ENCODE results near the gene ZNF362. TPM values are rescaled to one million over a fixed set of nuclear protein-coding genes. Genes with fewer than 3 reads are reported as not detected.

Gene ZNF362
- total RNA-seq, 1 experiment from 2014 or later: 11.1 TPM

- Histone ChIP-seq H3K9me2 (ENCODE audit: insufficient read depth) (no peaks in the 10 kb centered on the region), H3K27me3 (ENCODE audit: insufficient read depth, low read length) (no peaks in the 10 kb centered on the region), H3K27ac (ENCODE audit: low read depth, low read length) (no peak overlapping the region), H3K4me3 (replicated peaks in 1 of 2; ENCODE audit: low read depth in 1 of 2, low read length in 2 of 2) (no peak overlapping the region), H4K20me1 (ENCODE audit: insufficient read depth) (no peaks in the 10 kb centered on the region), H2AFZ (ENCODE audit: low read depth, low read length, poor library complexity, severe bottlenecking) (no peak overlapping the region), H3K4me1 (ENCODE audit: control insufficient read depth in 1 of 2, insufficient read depth in 2 of 2, low read length in 2 of 2) (no peaks in the 10 kb centered on the region), H3K9me3 (ENCODE audit: control insufficient read depth in 1 of 2, insufficient read depth in 1 of 2, low read depth in 1 of 2, low read length in 2 of 2) (0 out of 4 replicates have a peak, but pooled peaks cover 0 to 3% of the 10 kb centered on the region in 2 experiments), H3K9ac (ENCODE audit: low read length) (no peak overlapping the region), H3K79me2 (ENCODE audit: insufficient read depth, low read length) (no peaks in the 10 kb centered on the region), H3K36me3 (ENCODE audit: control insufficient read depth in 1 of 2, insufficient read depth in 2 of 2, low read length in 2 of 2) (no peaks in the 10 kb centered on the region), H3K4me2 (ENCODE audit: low read length) (no peak overlapping the region)
- intact Hi-C loops (cut with micrococcal nuclease): no loop called here
- TF ChIP-seq CEBPB (IDR thresholded peaks at IDR 0.05; ENCODE audit: low read depth) (no peak), ELF1 (IDR thresholded peaks at IDR 0.05; ENCODE audit: borderline replicate concordance, low read depth) (no peak)
- DNase-seq (ENCODE audit: low read depth, low spot score) (no peak), ATAC-seq (no peak)
- ChIA-PET CTCF (no interaction called here), POLR2A (no interaction called here), RAD21 (ENCODE audit: low non-redundant PET in 1 of 2, low total read pairs in 2 of 2, uncharacterized antibody in 2 of 2, unreplicated experiment in 2 of 2) (no interaction called here)
- BruUV-seq (replicated peaks): no TSS peak
These were observed 27.3 kb upstream of the ZNF362 start for GRCh38 chr1:33228935-33229487.

- no peaks in the 10 kb centered on the region for H3K9me2 ChIP-seq (ENCODE audit: insufficient read depth)
- RAD21 ChIA-PET (ENCODE audit: low non-redundant PET in 1 of 2, low total read pairs in 2 of 2, uncharacterized antibody in 2 of 2, unreplicated experiment in 2 of 2): no interaction called here
- POLR2A ChIA-PET: no interaction called here
- no peak for ATAC-seq
- no peaks in the 10 kb centered on the region for H4K20me1 ChIP-seq (ENCODE audit: insufficient read depth)
- H3K79me2 ChIP-seq (ENCODE audit: insufficient read depth, low read length): no peaks in the 10 kb centered on the region
- no peak overlapping the region for H3K27ac ChIP-seq (ENCODE audit: low read depth, low read length)
- H3K9ac ChIP-seq (ENCODE audit: low read length): no peak overlapping the region
- H3K4me2 ChIP-seq (ENCODE audit: low read length): no peak overlapping the region
- no peak for TF ChIP-seq ATF3 (IDR thresholded peaks at IDR 0.05)
- TF ChIP-seq EZH2phosphoT487 (IDR thresholded peaks at IDR 0.05; ENCODE audit: borderline replicate concordance): no peak
- no peak for TF ChIP-seq POLR2AphosphoS5 (IDR thresholded peaks at IDR 0.05; ENCODE audit: low read depth, low read length)
- no peak for TF ChIP-seq JUND (IDR thresholded peaks at IDR 0.05)
- no peak for TF ChIP-seq POLR2A (IDR thresholded peaks at IDR 0.05; ENCODE audit: borderline replicate concordance, extremely low read depth, insufficient read depth, insufficient read length)
- H3K36me3 ChIP-seq (ENCODE audit: control insufficient read depth in 1 of 2, insufficient read depth in 2 of 2, low read length in 2 of 2): no peaks in the 10 kb centered on the region
- CTCF ChIA-PET: no interaction called here
- peaks cover 9 to 12% of the 10 kb centered on the region in 2 experiments; a peak in 2 of 4 replicates for H3K4me1 ChIP-seq (ENCODE audit: control insufficient read depth in 1 of 2, insufficient read depth in 2 of 2, low read length in 2 of 2)
- intact Hi-C loops (cut with micrococcal nuclease): no loop called here
- H3K9me3 ChIP-seq (ENCODE audit: control insufficient read depth in 1 of 2, insufficient read depth in 1 of 2, low read depth in 1 of 2, low read length in 2 of 2): no peaks in the 10 kb centered on the region
- DNase-seq (ENCODE audit: low read depth, low spot score): no peak
- no peak overlapping the region for H3K4me3 ChIP-seq (replicated peaks in 1 of 2; ENCODE audit: low read depth in 1 of 2, low read length in 2 of 2)
- no TSS peak for BruUV-seq (replicated peaks)
- no peaks in the 10 kb centered on the region for H3K27me3 ChIP-seq (ENCODE audit: insufficient read depth, low read length)
- H2AFZ ChIP-seq (ENCODE audit: low read depth, low read length, poor library complexity, severe bottlenecking): no peak overlapping the region
These were observed 25.1 kb upstream of the ZNF362 start for GRCh38 chr1:33231166-33231565.

All from HCT116 (cell line).